NK-92 (cell line): ENCODE data around the gene PAPLN.

Source experiments
- DNase-seq: peaks from one replicate; lab custom pipeline; 2025; ENCODE audit not compliant: unreplicated experiment; lab: John Stamatoyannopoulos, UW

PAPLN gene

DNA sequence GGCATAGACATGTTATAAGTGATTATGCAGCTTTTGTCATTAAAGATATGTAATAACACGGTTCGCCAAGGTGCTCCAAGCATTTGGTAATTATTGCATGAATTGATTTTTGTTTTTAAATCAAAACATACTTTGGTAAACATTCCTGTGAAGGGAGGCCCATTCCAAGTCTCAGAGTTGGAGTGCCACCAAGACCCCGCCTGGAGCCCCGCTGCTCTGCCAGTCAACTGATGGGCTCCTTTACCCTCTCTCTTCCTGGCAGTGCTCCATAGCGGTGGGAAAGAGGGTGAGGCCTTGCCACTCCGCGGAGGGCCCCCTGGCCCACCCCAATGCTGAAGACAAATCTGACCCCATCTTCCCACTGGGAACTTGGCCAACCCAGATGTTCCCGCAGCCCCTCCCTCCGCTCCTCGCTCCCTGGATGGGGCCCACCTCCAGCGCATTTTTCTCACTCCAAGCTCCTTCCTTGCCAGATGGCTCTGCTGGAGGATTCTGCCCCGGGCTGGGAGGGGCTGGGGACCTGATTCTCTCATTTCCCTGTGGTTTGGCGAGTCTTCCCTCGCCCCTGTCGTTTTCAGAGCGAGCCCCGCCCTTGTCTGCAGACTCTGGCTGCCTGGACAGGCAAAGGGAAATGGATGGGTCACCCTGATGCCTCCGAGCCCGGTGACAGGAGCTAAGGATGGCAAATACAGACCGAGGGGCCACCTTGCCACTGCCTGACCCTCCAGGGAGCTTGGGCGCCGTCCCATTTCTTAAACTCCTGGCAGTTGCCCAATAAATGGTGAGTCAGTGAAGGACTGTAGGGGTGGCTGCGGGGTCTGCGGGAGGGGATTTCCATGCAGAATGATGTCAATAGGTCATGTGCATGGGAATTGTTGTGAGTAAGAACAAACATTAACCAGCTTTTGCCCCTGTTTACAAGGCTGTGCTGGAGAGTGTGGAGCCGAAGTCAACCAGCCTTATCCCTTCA is 9.2 kb upstream of the PAPLN start:
- DNase-seq: no peak

DNA sequence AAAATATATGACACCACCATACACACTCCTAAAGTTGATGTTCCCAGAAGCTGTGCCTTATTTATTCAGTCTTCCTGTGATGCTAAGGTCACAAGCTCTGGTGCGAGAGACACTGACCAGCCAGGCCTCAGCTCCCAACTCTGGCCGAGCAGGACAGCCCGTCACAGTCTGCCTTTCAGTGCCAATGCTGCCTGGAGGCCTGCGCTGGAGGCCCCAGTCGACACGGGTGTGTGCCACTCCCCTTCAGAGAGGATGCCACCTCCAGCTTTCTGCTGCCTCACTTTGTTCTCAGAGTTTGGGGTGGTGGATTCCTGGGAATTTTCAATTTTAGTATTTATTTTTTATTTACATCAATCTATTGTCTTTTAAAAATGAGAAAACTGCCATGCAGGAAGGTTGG is 7.3 kb upstream of the PAPLN start:
- no peak for DNase-seq

DNA sequence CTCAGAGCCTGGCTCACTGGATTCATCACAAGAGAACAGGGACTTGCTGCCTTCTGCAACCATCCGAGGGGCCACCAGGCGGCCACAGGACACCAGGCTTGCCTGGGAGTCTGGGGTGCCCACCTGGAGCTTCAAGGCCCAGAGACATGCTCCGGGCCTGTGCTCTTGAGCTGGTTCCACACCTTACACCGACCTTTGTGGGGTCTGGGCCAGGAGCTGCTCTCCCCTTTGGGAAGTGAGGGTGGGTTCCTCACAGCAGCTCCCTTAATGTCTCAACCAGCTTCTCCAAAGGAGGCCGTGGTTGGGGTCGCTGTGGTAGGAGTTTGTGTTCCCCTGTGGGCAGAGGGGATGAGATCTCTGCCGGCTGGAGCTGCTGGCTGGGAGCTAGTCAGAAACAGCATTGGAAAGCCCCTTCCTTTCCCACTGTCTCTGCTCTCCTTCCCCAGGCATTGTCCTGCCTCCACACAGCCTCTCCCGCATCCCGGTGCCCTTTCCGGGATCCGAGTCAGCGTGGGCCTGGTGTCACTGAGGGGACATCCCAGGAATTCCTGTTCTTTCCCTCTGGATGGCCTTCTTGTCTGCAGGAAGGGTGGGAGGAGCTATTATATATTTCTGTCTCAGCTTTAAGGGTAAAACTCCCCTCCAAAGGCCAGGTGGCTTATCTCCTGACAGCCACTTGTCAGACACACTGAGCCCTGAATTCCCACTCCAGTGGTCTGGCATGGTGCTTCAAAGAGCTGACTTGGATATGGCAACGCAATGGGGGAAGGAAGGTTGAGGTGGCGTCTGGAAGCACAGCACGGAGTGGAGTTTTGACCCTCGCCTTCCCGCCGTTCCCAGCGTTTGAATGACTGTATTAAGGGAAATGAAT is 5.1 kb upstream of the PAPLN start:
- DNase-seq: no peak

DNA sequence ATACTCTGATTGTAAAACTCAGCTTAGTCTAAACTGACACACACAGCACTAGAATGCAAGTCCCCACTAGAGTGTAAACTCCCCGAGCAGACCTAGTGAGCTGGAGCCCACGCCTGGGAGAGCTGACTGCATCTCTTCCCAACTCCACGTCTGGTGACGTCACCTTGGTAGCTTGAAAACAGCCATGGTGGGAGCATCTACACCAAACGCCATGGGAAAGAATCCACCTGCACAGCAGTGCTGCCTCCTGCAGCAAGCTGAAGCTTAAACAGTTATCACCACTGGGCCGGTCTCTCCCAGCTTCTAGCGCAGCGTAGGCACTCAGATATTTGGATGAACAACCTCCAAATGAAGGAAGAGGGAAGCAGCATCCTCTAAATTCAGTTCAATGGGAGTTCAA is 4.3 kb upstream of the PAPLN start:
- no peak for DNase-seq

DNA sequence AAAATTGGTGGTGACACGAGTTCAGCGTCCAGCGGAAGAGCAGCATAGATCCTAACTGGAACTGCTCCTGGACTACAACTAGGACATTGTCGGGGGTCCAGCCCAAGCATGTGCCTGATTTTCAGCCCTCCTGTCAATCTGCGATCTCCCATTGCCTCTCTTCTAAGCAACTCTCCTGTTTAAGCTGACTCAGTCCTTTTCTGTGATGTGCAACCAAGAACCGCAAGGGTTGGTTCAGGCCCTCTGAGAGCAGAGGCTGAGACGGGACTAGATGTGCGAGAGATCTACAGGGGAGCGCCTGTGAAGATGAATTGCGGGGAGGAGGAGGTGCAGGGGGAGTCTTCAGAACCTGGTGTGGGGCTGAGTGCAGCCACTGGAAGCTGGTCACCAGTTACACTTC is 3.7 kb upstream of the PAPLN start:
- DNase-seq: no peak

DNA sequence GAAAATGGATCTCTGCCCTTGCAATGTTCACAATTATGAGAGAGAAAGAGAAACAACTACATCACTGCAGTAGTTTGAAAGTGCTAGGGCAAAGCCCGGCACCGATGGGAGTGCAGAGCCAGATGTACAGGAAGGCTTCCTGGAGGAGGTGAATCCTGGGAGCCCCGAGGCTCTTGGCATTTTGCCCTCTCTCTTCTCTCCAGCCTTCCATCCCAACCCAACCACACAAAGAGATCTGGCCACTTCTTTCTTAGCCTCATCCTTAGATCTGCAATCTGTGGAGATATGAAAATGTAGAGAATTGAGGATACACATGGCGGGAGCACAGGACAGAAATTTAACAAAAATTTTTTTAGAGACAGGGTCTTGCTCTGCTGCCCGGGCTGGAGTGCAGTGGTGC is 3.3 kb upstream of the PAPLN start:
- no peak for DNase-seq

DNA sequence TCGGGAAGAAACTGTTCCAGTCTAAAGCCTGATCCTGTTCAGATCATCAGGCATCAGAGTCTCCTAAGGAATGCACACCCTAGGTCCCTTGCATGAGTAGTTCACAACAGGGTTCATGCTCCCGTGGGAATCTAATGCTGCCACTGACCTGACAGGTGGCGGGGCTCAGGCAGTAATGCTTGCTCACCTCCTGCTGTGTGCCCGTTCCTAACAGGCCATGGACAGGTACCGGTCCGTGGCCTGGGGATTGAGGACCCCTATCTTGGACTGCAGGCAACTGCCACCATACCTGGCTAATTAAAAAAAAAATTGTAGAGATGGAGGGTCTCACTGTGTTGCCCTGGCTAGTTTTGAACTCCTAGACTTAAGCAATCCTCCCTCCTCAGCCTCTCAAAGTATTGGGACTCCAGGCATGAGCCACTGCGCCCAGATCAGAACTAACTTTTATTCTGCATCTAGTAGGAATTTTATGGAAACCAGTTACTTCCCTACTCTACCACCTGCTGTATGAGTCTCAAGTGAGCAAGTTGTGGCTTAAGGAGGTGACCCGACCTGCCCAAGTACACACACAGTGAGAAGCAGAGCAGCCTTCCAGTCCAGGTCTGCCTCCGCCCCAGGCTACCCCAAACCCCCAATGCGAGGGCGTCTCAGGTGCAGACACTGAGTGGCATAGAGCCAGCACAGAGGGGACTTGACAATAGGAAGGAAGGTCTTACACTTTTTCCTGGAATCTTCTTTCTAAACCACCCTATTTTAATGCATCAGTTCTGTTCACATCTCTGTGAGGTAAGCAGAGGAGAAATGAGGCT is 2.5 kb upstream of the PAPLN start:
- no peak for DNase-seq

DNA sequence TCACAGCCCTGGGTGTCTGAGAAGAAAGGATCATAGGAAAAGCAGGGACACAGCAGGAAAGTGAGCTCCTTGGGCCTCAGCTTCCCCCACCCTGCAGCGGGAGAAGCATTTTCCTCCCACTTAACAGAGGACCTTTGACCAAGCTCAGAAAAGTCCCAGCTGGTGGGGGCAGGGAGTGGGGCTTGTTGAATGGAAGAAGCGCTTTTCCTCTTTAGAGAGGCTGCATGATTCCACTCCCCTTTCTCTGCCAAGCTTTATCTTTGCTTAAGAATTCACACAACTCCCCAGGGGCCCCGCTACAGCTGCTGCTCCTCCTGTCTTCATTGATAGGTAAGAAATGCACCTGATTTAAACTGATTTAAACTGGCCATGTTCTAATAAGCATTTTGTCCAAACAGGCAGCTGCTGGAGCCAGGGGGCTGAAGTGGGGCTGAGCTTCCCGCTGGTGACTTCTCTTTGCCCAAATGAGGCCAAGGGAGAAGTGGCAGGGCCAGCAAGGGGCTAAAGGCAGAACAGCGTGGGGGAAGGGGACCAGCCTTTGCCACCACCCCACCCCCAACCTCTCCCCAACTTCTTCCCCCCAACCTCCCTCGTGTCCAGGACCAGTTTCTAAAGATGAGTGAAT is 1.7 kb upstream of the PAPLN start:
- DNase-seq: no peak

DNA sequence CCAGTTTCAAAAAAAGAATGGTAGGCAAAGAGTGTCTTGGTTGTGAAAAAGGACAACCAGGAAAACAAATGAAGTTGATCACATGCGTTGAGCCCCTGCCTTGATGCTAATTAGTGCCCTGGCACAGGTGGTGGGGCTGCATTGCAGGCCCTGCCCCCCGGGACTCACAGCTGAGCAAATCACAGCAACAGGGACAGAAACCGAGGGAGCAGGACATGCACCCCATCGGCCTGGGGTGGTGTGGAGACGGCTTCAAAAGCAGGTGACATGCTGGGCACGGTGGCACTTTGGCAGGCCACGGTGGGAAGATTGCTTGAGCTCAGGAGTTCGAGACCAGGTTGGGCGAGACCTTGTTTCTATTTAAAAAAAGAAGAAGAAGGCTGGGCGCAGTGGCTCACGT is 1.1 kb upstream of the PAPLN start:
- no peak for DNase-seq

DNA sequence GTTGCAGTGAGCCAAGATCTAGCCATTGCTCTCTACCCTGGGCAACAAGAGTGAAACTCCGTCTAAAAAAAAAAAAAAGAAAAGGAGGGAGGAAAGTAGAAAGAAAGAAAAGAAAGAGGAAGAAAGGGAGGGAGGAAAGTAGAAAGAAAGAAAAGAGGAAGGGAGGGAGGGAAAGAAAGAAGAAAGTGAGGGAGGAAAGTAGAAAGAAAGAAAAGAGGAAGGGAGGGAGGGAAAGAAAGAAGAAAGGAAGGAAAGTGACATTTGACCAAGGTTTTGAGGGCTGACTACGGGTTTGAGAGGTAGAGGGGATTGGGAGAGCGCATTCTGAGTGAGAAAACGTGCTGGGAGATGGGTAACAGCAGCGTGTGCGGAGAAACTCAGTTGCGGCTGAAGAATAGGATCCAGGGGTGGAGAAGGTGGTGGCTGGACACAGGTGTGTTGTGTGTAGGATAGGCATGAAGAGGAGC is 521 bp upstream of the PAPLN start:
- no peak for DNase-seq

DNA sequence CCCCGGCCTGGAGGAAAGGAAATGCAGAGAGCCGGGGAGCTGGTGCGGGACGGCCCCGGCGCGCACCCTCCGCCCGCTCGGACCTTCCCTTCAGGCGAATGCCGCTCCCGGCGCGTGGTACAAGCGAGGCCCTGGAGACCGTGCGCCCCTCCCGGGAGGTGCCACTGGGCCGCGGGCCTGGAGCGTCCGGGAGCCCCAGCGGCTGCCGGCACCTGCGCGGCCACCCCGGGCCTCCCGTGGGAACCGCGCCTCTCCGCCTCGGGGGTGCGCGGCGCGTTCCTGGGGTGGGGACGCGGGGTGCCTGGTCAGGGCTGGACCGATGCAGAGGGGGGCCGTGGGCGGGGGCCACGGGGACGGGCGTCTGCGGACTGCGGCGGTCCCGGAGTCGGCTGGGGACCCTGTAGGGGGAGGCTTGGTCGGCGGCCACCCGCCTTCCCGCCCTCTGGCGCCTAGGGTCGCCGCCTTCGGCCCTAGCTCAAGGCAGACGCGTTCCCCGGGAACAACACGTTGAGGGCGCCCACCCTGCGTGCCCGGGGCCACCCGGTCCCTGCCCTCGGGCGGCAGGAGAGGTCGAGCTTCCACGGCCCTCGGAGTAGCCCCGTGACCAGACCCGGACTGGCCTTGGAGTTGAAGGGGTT is 599 bp downstream of the PAPLN start:
- DNase-seq: no peak

DNA sequence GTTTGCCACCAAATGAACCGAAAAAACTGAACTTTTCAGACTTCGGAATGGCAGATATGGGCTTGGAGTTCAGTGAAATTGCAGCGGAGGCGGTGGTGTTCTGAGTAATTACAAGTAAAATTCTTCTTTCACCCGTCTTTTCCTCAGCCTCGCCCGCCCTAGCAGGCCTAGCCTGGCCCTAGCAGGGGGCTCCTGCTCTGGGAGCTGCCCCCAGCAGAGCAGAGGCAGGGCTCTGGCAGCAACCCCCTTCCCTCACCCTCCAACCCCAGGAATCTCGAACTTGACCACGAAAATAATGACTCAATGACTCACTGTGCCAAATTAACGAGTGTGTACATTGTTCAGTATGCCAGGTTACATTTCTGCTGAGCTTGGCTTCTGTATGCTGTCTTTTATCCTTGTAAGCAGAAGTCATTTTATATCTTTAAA is 1.1 kb downstream of the PAPLN start:
- DNase-seq: no peak

DNA sequence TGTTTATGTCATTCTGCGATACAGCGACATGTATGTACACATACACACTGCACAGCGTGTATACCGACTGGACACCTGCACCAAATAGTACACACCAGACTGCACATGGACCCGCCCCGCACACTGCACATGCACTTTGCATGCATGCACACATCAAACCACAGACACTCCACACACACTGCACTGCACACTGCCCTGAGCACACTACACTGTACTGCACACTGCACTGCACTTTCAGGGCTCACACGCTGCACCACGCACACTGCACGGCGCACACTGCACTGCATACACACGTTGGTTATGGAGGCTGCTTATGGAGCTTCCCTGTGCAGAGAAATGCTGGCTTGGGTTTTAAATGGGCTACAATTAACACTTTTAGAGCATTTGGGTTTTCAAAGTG is 1.6 kb downstream of the PAPLN start:
- no peak for DNase-seq

DNA sequence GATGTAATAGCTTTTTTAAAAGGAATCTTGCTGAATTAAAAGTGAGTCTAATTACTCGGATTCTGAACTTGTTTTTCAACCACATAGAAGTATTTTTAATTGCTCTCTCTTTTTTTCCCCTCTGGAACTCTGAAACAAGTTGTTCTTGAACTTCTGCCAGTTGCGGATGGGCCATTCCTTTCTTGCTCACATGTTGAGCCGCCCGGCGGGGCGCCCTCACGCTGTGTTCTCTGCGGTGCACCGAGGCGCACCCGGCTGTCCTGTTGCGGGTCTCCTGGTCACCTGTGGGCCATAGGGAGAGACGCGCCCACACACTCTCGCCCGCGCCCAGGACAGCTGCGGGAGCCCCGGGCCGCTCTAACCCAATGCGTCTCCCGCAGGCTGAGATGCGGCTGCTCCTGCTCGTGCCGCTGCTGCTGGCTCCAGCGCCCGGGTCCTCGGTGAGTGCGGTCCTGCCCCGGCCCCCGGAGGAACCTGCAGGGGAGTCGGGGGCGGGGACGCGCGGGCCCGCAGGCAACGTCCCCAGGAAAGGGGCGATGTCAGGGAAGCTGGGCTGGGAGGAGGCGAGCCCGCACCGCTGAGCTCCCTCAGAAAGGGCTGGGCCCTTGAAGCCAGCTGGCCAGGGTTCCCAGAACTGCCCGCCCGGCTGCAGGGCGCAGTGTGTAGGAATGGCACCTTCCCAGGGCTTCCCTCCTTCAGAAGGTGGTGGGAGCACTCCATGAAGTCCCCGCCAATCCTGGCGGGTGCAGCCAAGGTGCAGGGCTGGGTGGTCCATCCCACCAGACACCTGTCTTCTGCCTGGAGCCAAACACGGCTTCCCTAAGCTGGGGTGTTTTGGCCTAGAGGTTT is 2.3 kb downstream of the PAPLN start:
- no peak for DNase-seq

DNA sequence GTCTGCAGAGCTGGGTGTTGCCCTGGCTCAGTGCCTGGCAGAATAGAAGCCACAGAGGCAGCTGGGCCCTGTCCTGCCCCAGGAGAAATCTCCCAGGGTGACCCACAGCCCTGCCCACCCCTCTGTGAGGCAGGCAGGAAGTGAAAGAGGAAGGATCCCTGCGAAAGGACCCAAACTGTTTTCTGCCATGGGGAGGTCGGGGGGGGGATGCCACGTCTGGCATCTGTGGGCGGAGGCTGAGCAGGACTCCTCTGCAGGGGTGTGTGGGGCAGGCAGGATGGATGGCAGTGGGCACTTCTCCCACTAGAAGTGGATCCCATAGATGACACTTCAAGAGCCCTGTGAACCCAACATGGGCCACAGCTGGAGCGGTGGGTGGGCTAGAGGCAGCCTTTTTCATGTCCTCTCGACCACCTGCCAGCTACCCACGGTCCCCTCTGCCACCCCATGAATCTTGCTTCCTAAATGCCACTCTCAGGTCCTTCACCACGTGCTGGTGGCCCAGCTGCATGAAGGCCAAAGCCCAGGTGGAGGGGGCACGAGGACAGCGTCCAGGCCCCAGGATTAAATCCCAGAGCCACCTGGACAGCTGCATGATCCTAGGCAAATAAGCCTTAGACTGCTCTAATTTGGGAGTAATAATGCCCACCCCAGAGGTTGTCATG is 3.6 kb downstream of the PAPLN start:
- DNase-seq: no peak

DNA sequence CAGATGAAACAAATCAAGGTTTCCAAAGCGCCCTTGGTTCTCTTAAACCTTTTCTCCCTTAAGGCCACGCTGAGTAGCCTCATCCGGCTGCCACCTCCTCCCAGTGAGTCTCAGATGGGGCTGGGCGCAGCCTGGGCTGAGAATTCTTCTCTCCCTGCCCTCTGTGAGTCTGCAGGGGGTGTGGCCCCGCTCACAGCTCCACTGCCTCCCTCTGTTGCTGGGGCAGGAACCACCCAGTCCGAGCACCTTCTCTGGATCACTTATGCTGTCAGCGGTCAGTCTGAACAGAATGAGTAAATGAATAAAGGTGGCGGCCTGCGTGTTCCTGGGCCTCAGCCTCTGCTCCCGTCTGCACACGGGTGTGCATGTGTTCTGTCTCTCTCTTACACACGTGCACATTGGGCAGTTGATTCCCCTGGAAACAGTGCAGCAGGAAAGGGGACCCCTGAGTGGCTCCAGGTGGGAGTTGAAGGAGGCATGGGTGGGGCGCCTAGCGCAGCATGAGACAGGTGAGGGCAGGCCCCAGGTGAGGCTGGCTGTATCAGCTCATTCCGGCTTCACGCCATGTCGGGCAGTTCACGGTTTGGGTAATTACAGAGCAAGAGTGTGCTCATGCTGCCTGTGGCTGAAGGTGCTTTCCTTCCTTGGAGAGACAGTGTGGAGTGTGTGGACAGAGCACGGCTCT is 4.3 kb downstream of the PAPLN start:
- no peak for DNase-seq

DNA sequence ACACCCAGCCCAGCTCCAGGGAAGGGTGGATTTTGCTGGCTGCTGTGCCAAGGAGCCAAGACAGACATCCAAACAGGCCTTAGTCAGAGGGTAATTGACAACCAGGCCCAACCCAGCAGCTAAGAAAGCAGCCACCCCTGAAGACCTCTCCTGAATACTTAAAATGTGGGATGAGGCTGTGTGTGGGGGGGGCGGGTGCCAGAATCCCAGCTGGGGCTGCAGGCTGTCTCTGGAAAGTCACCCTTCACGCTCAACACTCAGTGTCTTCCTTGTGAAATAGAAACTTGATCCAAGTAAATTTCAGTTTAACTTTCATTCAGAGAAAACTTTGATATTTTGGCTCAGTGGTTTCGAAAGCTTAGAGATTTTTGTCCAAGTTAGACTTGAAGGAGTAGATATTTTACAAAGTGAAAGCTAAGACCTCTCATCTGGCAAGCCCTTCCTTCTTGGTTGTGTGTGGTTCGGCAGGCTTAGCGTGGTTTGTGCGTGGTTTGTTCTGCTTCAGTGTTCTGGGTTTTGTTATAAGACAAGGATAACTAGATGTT is 5.1 kb downstream of the PAPLN start:
- DNase-seq: no peak

DNA sequence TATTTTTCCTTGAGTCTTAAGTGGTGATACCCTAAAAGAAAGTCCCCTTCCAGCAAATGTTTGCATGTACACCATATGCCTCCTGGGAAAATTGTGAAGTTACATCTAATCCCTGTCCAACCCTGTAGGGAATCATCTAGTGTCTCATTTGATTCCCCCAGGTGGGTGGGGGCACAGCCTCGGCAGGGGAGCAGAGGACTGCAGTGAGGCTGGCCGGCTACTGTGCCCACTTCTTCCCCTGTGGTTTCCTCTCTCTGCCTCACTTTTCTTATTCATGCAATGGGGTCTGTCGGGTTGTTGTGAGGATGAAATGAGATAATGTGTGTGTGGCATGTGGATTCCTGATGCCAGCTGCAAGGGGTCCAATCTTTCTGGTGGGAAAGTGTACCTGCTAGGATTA is 6.0 kb downstream of the PAPLN start:
- no peak for DNase-seq
